GM12801 (cell line): ENCODE measurements around the gene ZNF668.

Source experiments
- TF ChIP-seq, protein P1 (sequence below): IDR thresholded peaks from one replicate; pipeline ENCODE4 v1.5.1; 2011; ENCODE audit warnings: control low read depth; ENCODE audit not compliant: insufficient read length; ENCODE audit errors: extremely low read depth

The ZNF668 gene

DNA sequence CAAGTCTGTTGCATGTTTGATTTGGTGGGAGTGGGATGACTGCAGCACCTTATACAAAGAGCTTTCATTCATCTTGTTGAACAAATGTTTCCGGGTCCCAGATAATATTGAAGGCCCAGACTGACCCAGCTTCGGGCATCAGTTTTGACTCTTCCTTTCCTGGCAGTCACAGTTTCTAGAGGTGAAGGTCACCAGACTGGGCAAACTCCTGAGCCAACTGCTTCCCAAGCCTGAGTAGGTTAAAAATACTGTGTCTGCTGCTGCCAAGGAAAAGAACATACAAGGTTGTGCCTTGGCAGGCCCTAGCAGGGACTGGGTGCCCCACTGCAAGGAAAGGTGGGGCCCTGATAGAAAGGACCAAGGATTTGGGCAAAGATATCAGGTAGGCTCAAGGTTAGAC lies 38.7 kb upstream of the ZNF668 start:
- TF ChIP-seq, protein P1, sequence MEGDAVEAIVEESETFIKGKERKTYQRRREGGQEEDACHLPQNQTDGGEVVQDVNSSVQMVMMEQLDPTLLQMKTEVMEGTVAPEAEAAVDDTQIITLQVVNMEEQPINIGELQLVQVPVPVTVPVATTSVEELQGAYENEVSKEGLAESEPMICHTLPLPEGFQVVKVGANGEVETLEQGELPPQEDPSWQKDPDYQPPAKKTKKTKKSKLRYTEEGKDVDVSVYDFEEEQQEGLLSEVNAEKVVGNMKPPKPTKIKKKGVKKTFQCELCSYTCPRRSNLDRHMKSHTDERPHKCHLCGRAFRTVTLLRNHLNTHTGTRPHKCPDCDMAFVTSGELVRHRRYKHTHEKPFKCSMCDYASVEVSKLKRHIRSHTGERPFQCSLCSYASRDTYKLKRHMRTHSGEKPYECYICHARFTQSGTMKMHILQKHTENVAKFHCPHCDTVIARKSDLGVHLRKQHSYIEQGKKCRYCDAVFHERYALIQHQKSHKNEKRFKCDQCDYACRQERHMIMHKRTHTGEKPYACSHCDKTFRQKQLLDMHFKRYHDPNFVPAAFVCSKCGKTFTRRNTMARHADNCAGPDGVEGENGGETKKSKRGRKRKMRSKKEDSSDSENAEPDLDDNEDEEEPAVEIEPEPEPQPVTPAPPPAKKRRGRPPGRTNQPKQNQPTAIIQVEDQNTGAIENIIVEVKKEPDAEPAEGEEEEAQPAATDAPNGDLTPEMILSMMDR: no peak

DNA sequence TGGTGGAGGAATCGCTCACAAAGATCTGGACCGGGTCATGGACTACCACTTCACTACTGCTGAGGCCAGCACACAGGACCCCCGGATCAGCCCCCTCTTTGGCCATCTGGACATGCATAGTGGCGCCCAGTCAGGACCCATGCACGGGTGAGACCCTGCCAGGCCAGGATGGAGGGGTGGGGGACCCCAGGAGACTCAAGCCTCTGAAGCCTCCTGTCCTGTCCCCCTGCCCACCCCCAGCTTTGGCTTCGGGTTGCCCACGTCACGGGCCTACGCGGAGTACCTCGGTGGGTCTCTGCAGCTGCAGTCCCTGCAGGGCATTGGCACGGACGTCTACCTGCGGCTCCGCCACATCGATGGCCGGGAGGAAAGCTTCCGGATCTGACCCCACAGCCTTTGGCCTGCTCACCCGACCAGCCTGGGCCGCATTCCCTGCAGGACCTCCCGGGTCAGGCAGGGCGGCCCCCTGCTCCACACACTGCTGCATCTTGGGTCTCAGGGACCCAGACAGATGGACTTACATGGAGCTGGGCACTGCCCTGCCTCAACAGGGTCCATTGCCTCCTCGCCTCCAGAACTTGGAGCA lies 37.9 kb upstream of the ZNF668 start:
- TF ChIP-seq, protein P1: no peak

DNA sequence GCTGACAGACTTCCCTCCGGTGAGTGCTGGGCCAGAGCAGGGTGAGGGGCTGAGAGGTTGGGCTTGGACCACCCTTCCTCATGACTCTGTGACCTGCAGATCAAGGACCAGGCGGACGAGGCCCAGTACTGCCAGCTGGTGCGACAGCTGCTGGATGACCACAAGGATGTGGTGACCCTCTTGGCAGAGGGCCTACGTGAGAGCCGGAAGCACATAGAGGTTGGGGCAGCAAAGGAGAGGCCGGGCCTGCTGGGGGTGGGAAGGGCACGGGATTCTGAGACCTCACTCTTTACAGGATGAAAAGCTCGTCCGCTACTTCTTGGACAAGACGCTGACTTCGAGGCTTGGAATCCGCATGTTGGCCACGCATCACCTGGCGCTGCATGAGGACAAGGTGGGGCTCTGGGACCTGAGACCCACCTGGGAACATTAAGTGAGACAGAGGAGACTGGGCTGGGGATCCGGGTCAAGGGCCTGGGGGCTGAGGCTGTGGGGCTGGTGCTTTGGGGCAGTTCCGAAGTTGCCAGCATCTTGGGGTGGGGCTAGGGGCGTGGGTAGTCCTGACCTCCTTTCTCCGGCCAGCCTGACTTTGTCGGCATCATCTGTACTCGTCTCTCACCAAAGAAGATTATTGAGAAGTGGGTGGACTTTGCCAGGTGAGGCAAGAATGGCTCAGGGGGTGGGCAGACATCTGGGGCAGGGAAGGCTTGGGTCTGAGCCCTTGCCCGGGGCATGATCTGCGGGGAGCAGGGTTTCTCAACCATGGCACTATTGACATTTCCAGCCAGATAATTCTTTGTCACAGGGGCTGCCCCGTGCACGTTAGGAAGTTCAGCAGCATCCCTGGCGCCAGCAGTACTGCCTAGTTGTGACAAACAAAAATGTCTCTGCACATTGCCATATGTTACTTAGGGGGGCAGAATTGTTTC lies 36.3 kb upstream of the ZNF668 start:
- TF ChIP-seq, protein P1: no peak

DNA sequence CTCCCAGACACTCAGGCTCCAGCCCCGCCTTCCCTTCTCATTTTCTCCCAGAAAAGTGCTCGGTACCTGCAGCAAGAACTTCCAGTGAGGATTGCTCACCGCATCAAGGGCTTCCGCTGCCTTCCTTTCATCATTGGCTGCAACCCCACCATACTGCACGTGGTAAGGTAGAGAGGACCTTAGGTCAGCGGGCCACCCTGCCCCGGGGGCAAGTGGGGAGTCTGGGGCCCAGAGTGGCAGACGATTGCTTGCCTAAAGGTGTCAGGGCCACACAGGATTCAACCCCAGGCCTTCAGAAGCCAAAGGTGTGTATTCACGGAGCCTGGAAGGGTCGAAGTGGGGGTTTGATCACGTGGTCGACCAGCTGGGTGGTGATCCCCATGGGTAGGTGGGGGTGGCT lies 35.6 kb upstream of the ZNF668 start:
- TF ChIP-seq, protein P1: no peak

DNA sequence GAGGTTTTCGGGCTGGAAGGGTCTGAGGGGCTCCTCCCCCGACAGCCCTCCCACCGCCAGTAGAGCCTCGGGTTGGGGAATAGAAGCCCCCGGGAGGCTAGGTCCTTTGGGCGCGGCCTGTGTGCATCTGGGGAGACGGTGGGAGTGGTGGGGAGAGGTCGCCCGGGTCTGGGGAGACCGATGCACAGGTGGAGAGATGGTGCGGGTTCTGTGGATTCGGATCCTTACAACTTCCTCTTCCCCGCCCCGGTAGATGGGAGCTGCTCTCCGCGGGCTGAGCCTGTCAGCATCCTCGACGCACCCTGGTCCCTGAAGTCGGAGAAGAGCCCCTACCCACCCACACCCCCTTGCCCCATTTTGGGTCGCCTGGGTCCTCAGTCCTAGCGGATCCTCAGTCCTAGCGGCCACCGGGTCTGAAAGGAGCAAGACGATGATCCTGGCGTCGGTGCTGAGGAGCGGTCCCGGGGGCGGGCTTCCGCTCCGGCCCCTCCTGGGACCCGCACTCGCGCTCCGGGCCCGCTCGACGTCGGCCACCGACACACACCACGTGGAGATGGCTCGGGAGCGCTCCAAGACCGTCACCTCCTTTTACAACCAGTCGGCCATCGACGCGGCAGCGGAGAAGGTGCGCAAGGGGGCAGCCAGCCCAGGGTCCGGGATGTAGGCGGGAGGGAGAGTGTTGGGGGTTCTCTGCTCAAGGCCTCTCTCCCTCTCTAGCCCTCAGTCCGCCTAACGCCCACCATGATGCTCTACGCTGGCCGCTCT lies 34.9 kb upstream of the ZNF668 start:
- TF ChIP-seq, protein P1: no peak

DNA sequence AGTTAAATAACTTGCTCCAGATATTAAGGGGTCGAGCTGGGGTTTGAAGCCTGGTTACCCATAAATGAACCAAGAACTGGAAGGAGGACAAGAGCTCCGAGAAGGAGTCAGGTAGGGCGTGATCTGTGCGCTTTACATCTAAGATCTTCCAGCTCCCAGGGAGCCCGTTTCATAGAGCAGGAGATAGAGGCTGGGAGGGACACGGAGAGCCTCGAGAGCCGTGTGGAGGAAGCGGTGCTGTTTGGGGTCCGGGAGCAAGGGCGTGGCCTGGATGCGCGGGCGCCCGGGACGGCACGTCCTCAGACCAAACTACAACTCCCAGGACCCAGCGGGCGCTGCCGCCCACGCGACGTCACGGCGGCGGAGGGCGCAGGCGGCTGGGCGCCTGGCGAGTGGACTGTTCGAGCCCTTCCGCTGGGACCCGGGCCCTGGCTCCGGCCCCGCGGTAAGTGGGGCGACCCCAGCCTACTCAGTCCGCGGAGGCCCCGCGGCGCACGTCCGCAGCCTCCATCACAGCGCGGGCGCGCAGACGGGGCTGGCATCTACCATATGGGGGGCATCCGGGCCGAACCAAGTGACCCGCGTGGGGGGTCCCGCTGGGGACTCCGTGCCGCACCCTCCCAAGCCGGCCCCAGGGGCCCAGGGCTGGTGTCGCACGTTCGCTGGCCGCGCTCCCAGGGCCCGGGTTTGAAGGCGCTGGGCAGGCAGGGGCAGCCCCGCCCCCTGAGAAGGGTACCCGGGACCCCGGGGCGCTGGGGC lies 34.2 kb upstream of the ZNF668 start, which contains the start of gene BCKDK:
Gene BCKDK (plus strand): TSS at position 352 of the 759 bp plus-strand sequence. CDS start 838 bp downstream, outside the sequence.
- TF ChIP-seq, protein P1: no peak
